Fibroblast of the conjunctiva (primary cell): ENCODE measurements around the gene NALCN.
A peak's percentile ranks its signal among the peaks of the same experiment; 100 is the strongest.

Experiments used
- DNase-seq: peaks from one replicate; pipeline ENCODE4 v3.0.0-alpha.2; 2010; ENCODE audit warnings: low read depth

Gene NALCN

GRCh38 chr13:101291206-101291605 lies 125.1 kb downstream of the NALCN start:
- DNase-seq = no peak

- peak; percentile 12 for DNase-seq
Observed at GRCh38 chr13:101289764-101290163, 126.5 kb downstream of the NALCN start.

GRCh38 chr13:101283782-101284181 lies 132.5 kb downstream of the NALCN start:
- DNase-seq = no peak

- DNase-seq = no peak
Observed at GRCh38 chr13:101272886-101273285, 143.4 kb downstream of the NALCN start.

GRCh38 chr13:101271681-101272245 lies 144.5 kb downstream of the NALCN start:
- no peak for DNase-seq

DNA sequence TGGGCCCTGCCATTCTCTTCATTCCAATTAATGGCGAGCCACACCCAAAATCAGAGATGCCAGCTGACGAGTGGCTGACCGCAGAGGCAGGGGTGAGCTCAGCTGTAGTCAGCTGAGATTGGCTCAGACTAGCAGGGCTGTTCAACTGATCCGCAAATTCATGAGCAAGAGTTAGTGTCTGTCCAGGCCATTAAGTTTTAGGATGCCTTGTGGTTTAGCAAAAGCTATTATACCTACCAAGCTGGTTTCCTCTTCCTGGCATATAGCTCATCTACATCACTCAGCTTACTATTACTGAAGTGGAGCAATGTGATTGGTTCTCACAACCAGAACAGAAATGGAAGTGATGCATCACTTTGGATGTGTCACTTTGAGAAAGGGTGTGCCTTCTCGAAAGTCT lies 148.7 kb downstream of the NALCN start:
- no peak for DNase-seq

DNA sequence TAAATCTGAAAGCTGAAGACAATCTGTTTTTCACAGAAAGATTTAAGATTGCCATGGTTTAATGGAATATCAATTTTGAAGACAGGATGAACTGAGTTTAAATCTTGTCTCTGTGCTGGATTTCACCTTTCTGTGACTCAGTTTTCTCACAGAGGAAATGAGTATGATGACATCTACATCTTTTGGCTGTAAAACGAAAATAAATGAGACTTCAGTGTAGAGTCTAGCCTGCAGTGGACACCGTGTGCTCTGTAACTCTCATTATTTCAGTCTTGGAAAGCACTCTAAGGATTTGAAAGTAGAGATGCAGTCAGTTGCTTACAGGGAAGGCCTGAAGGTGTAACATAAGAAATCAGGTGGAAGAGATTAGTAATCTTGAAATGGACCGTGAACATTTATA lies 150.4 kb downstream of the NALCN start:
- DNase-seq = no peak

GRCh38 chr13:101264931-101265330 lies 151.4 kb downstream of the NALCN start:
- no peak for DNase-seq

- no peak for DNase-seq
Observed at GRCh38 chr13:101262306-101262705, 154.0 kb downstream of the NALCN start.

GRCh38 chr13:101258509-101258908 lies 157.8 kb downstream of the NALCN start:
- no peak for DNase-seq

GRCh38 chr13:101258071-101258470 lies 158.2 kb downstream of the NALCN start:
- DNase-seq = peak; percentile 23

GRCh38 chr13:101248739-101249514 lies 167.4 kb downstream of the NALCN start:
- DNase-seq = no peak

- DNase-seq = no peak
Observed at GRCh38 chr13:101242720-101243119, 173.6 kb downstream of the NALCN start.

DNA sequence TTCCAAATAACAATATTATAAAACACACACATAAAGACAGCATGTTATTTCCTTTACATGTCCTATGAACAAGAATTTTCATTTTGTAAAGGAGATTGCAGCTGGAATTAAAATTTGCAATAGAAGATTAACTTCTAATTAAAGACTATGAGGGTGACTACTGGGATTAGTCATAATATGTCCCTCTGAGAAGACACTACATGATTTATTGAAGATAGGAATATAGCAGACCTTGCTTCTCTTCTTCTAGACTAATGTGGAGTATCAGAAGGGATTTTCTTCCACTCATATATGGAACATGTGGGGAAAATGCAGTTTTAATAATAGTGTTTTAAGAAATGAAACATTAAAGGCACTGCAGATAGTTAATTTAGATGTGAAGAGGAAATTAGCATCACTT lies 177.8 kb downstream of the NALCN start:
- no peak for DNase-seq

DNA sequence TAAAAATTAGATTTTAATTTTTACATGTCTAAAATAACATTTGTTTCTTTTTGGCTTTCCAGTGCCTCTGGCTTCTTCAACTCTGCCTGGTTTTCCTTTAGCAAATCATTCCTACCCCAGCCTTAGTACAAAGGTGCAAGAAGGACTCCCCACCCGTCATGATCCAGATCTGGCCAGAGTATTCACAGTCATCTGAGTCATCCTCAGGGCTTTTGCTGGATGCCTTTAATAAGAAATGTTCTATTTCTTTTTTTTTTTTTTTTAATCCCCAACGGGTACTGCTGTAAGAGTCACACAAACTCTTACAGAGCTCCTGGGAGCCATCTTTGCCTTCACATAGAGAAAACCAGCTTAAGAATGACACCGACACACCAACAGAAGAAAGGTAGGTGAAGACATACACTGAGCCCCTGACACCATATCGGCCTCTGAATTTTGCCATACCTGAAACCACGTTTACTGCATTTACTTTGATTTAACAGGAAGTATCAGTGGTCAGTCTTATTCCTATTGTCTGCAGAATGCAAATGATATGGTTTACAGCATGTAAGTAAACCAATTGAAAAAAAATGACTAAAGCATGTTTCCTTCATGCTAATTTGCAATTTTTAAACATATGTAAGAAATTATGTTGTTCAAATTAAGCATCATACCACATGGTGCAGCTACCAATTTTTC lies 184.4 kb downstream of the NALCN start:
- no peak for DNase-seq

DNA sequence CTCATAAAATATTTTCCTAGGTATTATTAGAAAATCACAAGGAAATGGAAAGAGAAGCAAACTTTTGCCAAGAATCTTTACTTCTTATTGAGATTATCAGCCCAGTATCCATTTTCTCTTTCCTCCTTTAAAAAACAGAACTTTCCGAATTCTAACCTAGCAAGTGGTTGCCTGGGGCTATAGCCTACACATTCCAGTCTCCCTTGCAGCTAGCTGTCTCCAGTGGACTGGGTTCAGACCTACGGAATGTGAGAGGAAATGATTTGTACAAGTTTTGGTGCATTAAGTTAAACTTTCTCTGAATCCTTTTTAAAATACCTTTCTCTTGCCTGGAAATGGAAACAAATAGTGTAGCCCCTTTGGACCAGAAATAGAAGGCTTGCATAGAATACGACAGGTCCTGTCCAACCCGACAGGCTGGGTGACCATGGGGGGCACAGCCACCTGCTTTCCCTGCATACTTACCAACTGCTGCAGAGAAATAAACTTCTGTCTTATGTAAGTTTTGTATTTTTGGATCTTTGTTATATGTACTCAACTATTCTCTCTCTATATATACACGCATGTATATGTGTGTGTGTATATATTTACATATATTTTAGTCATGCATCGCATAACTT lies 185.9 kb downstream of the NALCN start:
- DNase-seq = no peak

DNA sequence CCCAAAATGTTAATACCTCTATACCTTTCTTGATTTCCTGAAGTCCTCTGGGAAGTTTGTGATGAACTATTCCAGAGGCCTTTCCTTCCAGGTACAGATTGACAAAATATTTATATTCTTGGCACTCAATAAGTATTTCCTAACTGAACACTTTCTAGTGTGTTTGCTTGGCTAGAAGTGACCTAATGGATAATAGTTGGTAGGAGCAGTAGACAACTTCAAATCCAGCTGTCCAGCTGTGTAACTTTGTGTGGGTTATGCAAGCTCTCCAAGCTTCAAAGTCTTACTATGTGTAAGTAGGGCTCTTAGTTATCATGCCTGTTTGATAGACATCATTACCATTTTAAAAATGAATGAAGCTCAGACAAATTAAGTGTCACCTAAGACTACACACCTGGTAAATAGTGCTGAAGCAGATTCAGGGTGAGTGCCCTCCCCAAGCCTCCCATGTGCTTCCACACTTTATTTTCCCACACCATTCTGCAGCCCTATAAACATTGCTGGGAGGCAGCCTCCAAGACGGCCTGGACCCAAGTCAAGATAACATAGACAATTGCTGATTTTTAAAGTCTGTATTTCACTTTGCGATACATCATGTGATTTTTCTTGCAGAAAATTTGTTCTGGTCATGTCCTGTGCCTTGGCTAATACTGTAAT lies 196.6 kb downstream of the NALCN start:
- no peak for DNase-seq

DNA sequence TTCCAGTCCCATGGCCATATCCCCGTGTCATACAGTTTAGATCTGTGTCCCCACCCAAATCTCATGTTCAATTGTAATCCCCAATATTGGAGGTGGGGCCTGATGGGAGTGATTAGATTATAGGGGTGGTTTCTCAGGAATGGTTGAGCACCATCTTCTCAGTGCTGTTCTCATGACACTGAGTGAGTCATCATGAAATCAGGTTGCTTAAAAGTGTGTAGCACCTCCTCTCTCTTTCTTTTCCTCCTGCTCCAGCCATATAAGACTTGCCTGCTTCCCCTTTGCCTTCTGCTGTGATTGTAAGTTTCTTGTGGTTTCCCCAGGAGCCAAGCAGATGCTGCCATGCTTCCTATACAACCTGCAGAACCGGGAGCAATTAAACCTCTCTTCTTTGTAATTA lies 197.8 kb downstream of the NALCN start:
- no peak for DNase-seq

- no peak for DNase-seq
Observed at GRCh38 chr13:101217086-101217485, 199.2 kb downstream of the NALCN start.

GRCh38 chr13:101211261-101211660 lies 205.0 kb downstream of the NALCN start:
- peak; percentile 22 for DNase-seq

GRCh38 chr13:101210774-101211173 lies 205.5 kb downstream of the NALCN start:
- no peak for DNase-seq

DNA sequence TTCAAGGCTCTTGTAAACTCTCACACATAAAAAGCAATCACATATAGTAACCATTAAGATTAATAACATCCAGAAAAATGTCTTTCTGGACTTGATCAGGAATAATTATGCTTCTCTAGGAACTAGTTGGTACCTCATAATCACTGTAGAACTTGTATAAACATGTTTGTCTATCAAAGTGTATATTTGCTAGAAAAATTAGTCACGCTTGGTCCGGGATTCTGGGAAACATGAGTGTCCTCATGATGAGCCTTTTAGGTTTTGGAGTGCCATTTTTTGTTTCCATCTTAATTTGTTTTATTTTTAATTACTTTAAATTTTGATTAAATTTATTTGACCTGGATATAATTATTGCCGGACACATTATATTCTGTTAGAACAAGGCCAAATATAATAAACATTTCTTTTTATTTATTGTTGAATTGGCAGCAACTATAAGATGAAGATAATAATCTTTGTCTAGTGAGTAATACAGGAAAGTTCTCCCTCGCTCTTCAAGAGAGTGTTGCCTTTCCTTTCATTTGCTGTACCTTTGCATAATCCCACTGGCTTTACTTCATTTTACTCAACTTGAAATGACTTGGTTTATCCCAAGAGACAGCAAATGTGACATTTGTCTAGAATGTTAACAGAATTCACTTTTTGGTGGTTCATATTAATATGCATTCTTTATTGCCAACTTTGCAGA lies 207.0 kb downstream of the NALCN start:
- DNase-seq = no peak
